Measurements from ENCODE around the gene SAXO2.
"Not testable (repeated sequence)": the region's sequence is repeated elsewhere in the genome, so short reads cannot be mapped to it uniquely, and the experiment has no call there.

DNA sequence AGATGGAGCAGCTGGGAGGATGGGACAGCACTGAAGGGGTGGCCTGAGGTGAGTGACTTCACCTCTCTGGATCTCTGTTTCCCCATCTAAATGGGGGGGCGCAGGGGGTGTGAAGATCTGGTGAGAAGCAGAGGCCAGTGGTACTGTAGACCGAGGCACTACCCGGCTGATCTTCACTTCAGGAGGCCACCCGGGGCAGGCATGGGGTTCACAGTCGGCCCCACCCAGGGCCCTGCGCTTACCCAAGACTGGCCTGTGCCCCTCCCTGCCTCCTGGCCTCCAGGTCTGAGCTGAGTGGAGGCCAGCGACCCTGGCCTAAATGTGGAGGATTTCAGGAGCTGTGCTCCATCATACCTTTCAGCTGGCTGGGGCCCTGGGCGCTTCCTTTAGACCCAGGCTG lies 55.7 kb downstream of the SAXO2 start:
- TF ChIP-seq, protein P1, sequence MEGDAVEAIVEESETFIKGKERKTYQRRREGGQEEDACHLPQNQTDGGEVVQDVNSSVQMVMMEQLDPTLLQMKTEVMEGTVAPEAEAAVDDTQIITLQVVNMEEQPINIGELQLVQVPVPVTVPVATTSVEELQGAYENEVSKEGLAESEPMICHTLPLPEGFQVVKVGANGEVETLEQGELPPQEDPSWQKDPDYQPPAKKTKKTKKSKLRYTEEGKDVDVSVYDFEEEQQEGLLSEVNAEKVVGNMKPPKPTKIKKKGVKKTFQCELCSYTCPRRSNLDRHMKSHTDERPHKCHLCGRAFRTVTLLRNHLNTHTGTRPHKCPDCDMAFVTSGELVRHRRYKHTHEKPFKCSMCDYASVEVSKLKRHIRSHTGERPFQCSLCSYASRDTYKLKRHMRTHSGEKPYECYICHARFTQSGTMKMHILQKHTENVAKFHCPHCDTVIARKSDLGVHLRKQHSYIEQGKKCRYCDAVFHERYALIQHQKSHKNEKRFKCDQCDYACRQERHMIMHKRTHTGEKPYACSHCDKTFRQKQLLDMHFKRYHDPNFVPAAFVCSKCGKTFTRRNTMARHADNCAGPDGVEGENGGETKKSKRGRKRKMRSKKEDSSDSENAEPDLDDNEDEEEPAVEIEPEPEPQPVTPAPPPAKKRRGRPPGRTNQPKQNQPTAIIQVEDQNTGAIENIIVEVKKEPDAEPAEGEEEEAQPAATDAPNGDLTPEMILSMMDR (IDR thresholded peaks at IDR 0.05), result not testable (repeated sequence)
- not testable (repeated sequence) for TF ChIP-seq EP300 (IDR thresholded peaks at IDR 0.05; ENCODE audit: low read depth); POLR2A (IDR thresholded peaks at IDR 0.05)

Measured in transverse colon (tissue), 3 donors.